KMS-11 (cell line): ENCODE measurements around the gene APOBEC3B.

ENCODE experiments used
- H2AFZ ChIP-seq: fragments of 200-600 bp; sonication (generic); 2 replicates; pipeline ENCODE4 v1.6.1; 2016; ENCODE audit warnings: antibody characterized with exemption, mixed run types, low read depth
- H3K27ac ChIP-seq: fragments of 200-600 bp; sonication (generic); 2 replicates; pipeline ENCODE4 v1.6.1; 2016; ENCODE audit warnings: mild to moderate bottlenecking, mixed run types
- H3K27me3 ChIP-seq: fragments of 200-600 bp; sonication (generic); 2 replicates; pipeline ENCODE4 v1.6.1; 2017; ENCODE audit warnings: mild to moderate bottlenecking, low read depth, mixed run types, moderate library complexity; ENCODE audit not compliant: insufficient read depth
- H3K36me3 ChIP-seq: fragments of 200-600 bp; sonication (generic); 2 replicates; pipeline ENCODE4 v1.6.1; 2017; ENCODE audit warnings: mild to moderate bottlenecking, mixed run types; ENCODE audit not compliant: insufficient read depth
- H3K4me1 ChIP-seq: fragments of 200-600 bp; sonication (generic); 2 replicates; pipeline ENCODE4 v1.6.1; 2016; ENCODE audit warnings: mild to moderate bottlenecking, low read depth, mixed run types; ENCODE audit not compliant: poor library complexity, severe bottlenecking
- H3K4me2 ChIP-seq: fragments of 200-600 bp; sonication (generic); 2 replicates; pipeline ENCODE4 v1.7.0; 2016; ENCODE audit warnings: mild to moderate bottlenecking, mixed run types
- H3K4me3 ChIP-seq: fragments of 200-600 bp; sonication (generic); IDR thresholded peaks from 2 replicates; pipeline ENCODE4 v1.6.1; 2017; ENCODE audit warnings: low read depth, low read length, mixed read lengths; ENCODE audit not compliant: insufficient read depth
- H3K79me2 ChIP-seq: fragments of 200-600 bp; sonication (generic); 2 replicates; pipeline ENCODE4 v1.6.1; 2016; ENCODE audit warnings: low read depth, mixed run types; ENCODE audit not compliant: insufficient read depth
- H3K9ac ChIP-seq: fragments of 200-600 bp; sonication (generic); 2 replicates; pipeline ENCODE4 v1.6.1; 2016; ENCODE audit warnings: mild to moderate bottlenecking, mixed run types
- H4K20me1 ChIP-seq: fragments of 200-600 bp; sonication (generic); 2 replicates; pipeline ENCODE4 v1.6.1; 2016; ENCODE audit warnings: mild to moderate bottlenecking, mixed run types; ENCODE audit not compliant: insufficient read depth
- CTCF ChIP-seq: fragments of 200-600 bp; sonication (generic); conservative IDR thresholded peaks from 2 replicates; pipeline ENCODE4 v1.6.1; 2017; ENCODE audit warnings: low read depth, mild to moderate bottlenecking, antibody characterized with exemption, low read length, moderate library complexity, mixed read lengths

The APOBEC3B gene

GRCh38 chr22:38955250-38955905, 26.8 kb upstream of the APOBEC3B start:
- Histone ChIP-seq H2AFZ (no peak overlapping the region), H3K27me3 (peaks cover 7% of the 10 kb centered on the region), H4K20me1 (no peaks in the 10 kb centered on the region), H3K36me3 (no peaks in the 10 kb centered on the region), H3K27ac (no peak overlapping the region), H3K4me3 (no peak overlapping the region), H3K79me2 (no peaks in the 10 kb centered on the region), H3K4me2 (no peak overlapping the region), H3K4me1 (peaks cover 21% of the 10 kb centered on the region), H3K9ac (no peak overlapping the region)
- no peak for TF ChIP-seq CTCF

- Histone ChIP-seq H3K79me2 (no peaks in the 10 kb centered on the region), H2AFZ (no peak overlapping the region), H3K4me1 (peaks cover 21% of the 10 kb centered on the region), H3K9ac (no peak overlapping the region), H3K4me2 (no peak overlapping the region), H3K36me3 (no peaks in the 10 kb centered on the region), H3K4me3 (no peak overlapping the region), H4K20me1 (no peaks in the 10 kb centered on the region), H3K27me3 (peaks cover 7% of the 10 kb centered on the region), H3K27ac (no peak overlapping the region)
- no peak for TF ChIP-seq CTCF
Measured at GRCh38 chr22:38955926-38956325, 26.2 kb upstream of the APOBEC3B start.

GRCh38 chr22:38956551-38956950, 25.6 kb upstream of the APOBEC3B start:
- H3K4me2 ChIP-seq: no peak overlapping the region
- no peaks in the 10 kb centered on the region for H4K20me1 ChIP-seq
- no peak overlapping the region for H3K27ac ChIP-seq
- no peak for TF ChIP-seq CTCF
- H3K9ac ChIP-seq: no peak overlapping the region
- H3K4me3 ChIP-seq: no peak overlapping the region
- peaks cover 21% of the 10 kb centered on the region for H3K4me1 ChIP-seq
- no peaks in the 10 kb centered on the region for H3K79me2 ChIP-seq
- peaks cover 7% of the 10 kb centered on the region for H3K27me3 ChIP-seq
- H2AFZ ChIP-seq: no peak overlapping the region
- no peaks in the 10 kb centered on the region for H3K36me3 ChIP-seq

GRCh38 chr22:38957046-38957770, 24.9 kb upstream of the APOBEC3B start, which contains the start of gene APOBEC3A:
APOBEC3A (plus strand) TSS chr22:38957609; CDS start chr22:38957692, 83 bp downstream.
- Histone ChIP-seq H3K79me2 (no peaks in the 10 kb centered on the region), H2AFZ (no peak within 1 kb of the TSS), H3K27me3 (peaks cover 7% of the 10 kb centered on the region), H3K4me1 (peaks cover 21% of the 10 kb centered on the region), H3K9ac (no peak within 1 kb of the TSS), H4K20me1 (no peaks in the 10 kb centered on the region), H3K36me3 (no peaks in the 10 kb centered on the region), H3K4me3 (no peak within 1 kb of the TSS), H3K4me2 (no peak within 1 kb of the TSS), H3K27ac (no peak within 1 kb of the TSS)
- no peak for TF ChIP-seq CTCF
